Measurements from ENCODE around the gene FLT4. TPM values are rescaled to one million over a fixed set of nuclear protein-coding genes. Genes with fewer than 3 reads are reported as not detected.

FLT4 gene
- total RNA-seq, 2 donors from 2014 or later: 5.6 to 8.2 TPM

GRCh38 chr5:180599981-180600553 is 49.3 kb downstream of the FLT4 start:
- ATAC-seq (no peak), DNase-seq (no peak)
- intact Hi-C loops (cut with DNase I): no loop called here

- ATAC-seq (no peak), DNase-seq (no peak)
- intact Hi-C loops (cut with DNase I): no loop called here
Observed at GRCh38 chr5:180599590-180599914, 49.8 kb downstream of the FLT4 start.

DNA sequence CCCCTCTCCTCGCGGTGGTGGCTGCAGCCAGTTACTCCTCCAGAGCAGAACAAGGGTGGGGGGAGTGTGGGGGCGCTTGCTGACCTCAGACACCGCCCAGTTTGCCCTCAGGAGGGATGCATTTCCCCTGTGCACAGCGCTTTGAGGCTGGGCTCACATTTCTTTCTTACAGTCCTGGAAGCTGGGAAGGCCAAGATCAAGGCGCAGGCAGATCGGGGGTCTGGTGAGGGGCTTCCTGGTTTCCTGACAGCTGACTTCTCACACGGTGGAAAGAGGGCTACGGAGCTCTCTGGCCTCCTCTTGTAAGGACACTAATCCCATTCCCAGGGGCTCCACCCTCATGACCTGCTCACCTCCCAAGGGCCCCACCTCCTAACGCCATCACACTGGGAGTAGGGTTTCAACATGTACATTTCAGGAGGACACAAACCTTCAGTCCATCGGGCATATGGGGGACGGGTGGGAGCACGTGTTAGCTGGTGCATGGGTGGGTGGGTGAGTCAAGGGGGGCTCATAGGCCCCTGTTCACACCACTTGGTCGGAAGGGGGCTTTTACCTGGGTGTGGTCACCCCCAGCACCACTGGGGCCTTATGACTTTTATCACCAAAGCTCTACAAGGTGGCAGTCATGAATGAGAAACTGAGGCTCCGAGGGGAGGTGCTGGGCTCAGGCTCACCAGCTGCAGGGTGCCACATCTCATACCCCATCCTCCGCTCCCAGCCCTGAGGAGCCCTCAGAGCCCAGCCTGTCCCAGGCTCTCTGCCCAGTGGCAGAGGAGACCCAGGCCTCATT is 50.4 kb downstream of the FLT4 start:
- no peak for DNase-seq

DNA sequence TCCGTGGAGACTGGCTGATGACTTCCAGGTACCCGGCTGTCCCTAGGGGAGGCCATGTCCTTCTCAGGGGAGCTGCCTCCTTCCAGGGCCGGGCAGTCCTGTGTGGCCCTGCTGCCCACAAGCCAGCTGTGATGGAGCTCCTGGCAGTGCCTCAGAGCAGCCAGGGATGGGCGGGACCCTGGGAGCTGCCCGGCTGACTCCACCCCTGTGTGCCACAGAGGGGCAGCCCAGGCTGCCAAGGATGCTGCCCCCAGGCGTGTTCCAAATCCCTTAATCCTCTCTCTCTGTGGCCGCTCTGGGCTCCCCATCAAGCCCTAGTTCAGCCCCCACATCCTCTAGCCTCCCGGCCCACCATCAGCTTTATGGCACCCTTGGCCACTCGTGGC is 51.1 kb downstream of the FLT4 start:
- DNase-seq (no peak), ATAC-seq (no peak)
- intact Hi-C loops (cut with DNase I): no loop called here

More for the DNA sequence above, 50.4 kb downstream of the FLT4 start:
- no peak for ATAC-seq
- intact Hi-C loops (cut with DNase I): no loop called here

DNA sequence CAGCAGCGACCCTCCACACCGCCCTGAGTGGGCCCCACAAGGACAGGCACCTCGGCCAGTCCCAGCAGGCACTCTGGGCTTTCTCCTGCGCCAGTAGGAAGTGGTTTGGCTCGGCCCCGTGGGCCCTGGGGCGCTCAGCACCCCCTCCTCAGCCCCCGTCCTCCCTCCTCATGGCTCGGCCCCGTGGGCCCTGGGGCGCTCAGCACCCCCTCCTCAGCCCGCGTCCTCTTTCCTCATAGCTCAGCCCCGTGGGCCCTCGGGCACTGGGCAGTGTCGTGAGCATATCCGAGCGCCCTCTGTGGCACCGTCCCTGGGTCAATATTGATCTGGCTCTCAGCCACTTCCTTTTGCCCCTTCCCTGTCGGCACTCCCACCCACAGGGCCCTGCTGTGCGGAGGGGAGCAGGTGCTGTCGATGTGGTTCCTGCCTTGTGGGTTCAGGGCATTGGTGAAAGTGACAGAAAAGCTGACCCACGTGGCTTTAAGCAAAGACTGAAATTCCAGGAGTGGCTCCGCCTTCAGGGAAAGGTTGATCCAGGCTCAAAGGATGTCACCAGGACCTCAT is 52.6 kb downstream of the FLT4 start:
- ATAC-seq (no peak), DNase-seq (no peak)
- intact Hi-C loops (cut with DNase I): no loop called here

DNA sequence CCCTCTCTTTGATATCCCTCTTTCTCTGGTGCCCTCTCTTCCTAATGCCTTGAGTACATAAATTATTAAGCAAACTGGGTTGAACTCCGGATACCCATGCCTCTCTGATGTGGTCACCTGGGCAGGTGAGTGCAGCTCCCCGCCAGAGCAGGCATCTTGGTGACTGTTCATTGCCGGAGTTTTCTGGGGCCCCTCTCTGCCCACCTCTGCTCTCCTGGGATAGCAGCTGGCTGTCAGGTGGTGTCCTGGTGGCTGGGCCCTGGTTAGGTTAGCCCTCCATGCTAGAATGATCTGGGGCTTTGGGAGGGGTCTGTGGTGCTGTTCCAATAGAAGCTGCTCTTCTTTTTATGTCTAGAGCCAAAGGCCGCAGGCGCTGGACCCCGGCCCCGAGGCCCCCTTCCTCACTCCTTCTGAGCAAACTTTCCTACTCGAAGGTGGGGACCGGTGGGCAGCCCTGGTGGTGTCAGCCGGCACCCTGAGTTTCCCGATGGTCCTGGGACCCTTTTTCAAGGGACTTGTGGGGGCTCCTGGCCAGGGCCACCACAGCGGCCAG is 53.2 kb downstream of the FLT4 start:
- intact Hi-C loops (cut with DNase I): no loop called here
- DNase-seq (no peak), ATAC-seq (no peak)

DNA sequence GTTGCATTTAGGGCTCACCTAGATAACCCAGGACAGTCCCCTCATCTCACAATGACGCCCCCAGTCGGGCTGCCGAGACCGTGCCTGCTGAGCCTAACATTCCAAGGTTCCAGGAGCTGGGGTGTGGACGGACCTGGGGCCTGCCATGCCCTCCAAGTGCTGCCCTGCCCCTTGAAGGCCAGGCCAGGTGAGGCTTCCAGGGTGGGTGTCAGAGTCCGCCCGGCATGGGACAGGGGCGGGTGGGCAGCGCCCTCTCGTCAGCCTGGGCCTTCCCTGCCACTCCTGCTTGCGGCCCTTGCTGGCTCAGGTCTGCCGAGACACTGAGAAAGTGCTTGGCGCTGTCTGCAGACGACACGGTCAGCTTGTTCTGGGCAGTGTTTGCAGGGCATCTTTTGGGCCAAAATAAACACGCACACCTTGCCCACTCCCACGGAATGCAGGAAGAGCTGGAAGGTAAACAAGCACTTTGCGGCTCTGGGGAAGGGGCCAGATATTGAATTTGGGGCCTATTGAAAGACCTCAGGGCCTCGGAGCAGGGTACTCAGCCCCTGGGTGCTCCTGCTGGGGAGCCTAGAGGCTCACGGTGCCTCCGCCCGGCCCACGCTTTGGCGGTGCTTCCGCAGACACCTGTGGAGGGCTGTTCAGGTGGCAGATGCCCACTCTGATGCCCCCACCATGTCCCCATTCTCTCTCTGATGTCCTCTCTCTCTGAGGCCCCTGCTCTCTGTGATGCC is 53.9 kb downstream of the FLT4 start:
- no peak for ATAC-seq
- no peak for DNase-seq
- intact Hi-C loops (cut with DNase I): no loop called here

DNA sequence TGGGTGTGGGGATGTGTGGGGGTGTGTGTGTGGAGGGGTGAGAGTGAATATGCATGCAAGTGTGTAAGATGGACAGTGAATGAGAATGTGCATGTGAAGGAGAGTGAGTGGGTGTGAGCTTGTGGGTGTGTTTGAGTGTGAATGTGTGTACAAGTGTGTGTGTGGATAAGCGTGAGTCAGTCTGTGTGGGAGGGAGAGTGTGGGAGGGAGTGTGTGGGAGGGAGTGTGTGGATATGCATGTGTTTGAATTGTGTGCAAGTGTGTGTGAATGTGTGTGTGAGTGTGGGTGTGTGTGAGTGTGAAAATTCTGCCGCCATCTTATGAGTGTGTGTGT is 54.4 kb downstream of the FLT4 start:
- no peak for ATAC-seq
- DNase-seq: no peak
- intact Hi-C loops (cut with DNase I): no loop called here

DNA sequence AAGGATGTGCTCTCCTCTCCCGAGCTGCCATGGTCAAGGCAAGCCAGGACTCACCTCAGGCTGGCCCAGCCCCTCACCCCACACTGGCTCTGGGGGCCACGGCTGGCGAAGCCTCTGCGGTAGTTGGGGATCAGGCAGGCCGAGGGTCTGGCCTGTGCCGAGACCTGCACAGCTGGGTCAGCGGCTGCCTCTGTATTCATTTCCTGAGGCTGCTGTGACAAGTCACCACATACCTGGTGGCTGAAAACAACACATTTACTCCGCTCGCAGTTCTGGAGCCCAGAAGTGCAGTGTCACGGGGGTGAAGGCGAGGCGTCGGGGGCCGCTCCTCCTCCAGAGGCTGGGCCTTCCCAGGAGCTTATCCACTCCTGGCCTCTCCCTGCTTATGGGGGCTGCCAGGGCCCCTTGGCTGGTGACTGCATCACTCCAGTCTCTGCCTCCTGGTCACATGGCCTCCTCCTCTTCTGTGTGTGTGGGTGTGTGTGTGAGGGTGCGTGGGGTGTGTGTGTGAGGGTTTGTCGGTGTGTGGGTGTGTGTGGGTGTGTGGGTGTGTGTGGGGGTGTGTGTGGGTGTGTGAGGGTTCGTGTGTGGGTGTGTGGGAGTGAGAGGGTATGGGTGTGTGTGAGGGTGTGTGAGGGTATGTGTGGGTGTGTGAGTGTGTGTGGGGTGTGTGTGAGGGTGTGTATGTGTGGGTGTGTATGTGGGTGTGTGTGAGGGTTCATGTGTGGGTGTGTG is 54.9 kb downstream of the FLT4 start:
- ATAC-seq (no peak), DNase-seq (no peak)
- intact Hi-C loops (cut with DNase I): no loop called here

DNA sequence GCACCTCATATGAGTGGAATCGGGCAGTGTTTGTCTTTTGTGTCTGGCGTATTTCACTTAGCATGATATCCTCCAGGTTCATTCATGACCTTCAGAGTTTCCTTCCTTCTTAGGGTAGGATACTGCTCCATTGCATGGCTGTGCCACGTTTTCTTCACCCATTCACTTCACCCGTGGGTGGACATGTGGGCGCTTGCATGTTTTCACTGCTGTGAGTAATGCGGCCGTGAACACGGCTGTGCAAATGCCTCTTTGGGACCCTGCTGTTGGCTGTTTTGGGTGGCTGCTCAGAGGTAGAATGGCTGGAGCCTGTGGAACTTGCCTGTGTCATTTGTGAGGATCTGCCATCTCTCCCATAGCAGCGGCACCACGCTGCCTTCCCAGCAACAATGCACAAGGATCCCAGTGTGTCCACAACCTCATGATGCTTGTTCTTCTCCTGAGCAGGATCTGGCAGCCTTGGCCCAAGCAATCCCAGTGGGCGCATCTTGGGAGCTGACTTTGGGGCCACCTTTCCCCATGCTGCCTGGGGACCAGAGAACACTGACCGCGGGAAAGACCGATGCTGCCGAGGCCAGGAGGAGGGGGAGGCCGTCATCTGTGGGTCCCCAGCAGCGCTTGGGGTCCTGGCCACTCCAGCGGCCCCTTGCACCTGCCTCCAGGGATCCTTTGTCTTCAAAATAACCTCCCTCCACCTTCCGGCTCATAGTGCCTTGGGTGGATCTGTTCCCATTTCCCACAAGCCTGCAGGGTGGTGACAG is 55.8 kb downstream of the FLT4 start:
- intact Hi-C loops (cut with DNase I): no loop called here
- DNase-seq (no peak), ATAC-seq (no peak)

DNA sequence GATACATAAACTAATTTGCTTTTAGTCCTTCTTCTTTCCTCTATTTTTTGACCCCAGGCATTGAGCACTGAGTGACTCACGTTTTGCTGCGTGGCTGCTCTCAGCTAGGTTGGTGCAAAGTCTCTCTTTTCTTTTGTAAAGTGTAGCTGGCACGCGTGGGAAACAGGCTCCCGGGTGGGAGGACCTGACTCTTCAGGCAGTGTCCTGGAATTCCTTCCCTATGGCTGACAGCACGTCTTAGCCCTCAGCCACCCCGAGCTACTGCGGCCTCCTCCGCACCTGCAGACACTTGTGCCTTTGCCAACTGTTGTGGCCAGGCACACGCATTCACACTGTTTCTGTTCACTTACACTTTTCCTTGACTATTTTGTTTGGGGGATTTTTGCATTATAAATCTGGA is 57.2 kb downstream of the FLT4 start:
- DNase-seq: no peak
- no peak for ATAC-seq
- intact Hi-C loops (cut with DNase I): no loop called here

DNA sequence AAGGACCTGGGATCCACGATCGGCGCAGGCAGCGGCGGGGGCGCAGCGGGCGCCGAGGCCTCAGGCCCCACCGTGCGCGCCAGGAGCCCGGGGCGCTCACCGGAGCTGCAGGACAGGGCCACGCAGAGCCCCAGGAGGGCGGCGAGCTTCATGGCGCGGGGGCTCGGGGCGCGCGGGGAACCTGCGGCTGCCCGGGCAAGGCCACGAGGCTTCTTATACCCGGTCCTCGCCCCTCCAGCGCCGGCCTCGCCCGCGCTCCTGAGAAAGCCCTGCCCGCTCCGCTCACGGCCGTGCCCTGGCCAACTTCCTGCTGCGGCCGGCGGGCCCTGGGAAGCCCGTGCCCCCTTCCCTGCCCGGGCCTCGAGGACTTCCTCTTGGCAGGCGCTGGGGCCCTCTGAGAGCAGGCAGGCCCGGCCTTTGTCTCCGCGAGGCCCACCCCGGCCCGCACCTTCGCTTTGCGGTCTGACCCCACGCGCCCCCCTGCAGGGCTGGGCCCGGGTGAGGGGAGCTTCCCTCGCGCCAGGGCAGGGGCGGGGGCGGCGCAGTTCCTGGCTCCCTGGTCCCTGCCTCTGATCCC is 58.0 kb downstream of the FLT4 start, which contains the start of gene SCGB3A1:
Gene SCGB3A1 (minus strand): TSS at position 189 of the 577 bp plus-strand sequence. CDS start 37 bp downstream, at position 152.
- intact Hi-C loops (cut with DNase I): no loop called here
- no peak for DNase-seq
- ATAC-seq: peak; percentile 10 to 18

- intact Hi-C loops (cut with DNase I): no loop called here
- no peak for DNase-seq
- ATAC-seq: peak; percentile 16 to 17
Observed at GRCh38 chr5:180590543-180591310, 58.7 kb downstream of the FLT4 start.

GRCh38 chr5:180589771-180590542 is 59.4 kb downstream of the FLT4 start:
- DNase-seq (no peak), ATAC-seq (no peak)
- intact Hi-C loops (cut with DNase I): no loop called here

DNA sequence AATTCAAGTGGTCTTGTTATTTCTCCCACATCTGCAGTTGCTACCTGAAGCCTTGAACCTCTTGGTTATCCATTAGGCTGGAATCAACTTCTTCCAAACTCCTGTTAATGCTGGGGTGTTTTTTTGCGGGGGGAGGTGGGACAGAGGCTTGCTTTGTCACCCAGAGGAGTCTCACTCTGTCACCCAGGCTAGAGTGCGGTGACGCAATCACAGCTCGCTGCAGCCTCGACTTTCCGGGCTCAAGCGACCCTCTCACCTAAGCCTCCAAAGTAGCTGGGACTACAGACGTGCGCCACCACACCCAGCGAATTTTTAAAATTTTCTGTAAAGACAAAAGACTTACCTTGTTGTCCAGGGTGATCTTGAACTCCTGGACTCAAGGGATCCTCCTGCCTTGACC is 62.5 kb downstream of the FLT4 start:
- intact Hi-C loops (cut with DNase I): no loop called here
- DNase-seq (no peak), ATAC-seq (no peak)

DNA sequence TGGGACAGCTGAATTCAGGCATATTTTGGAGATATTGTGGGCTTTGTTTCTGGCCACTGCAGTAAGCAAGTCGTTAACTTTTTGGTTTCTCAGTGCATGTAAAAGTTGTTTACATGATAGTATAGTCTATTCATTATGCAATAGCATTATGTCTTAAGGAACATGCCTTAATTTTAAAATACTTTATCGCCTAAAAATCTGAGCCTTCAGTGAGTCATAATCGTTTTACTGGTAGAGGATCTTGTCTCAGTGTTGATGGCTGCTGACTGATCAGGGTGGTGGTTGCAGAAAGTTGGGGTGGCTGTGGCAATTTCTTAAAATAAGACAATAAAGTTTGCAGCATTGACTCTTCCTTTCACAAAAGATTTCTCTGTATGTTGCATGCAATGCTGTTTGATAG is 63.2 kb downstream of the FLT4 start:
- ATAC-seq: no peak
- no peak for DNase-seq
- intact Hi-C loops (cut with DNase I): no loop called here

GRCh38 chr5:180583738-180584137 is 65.7 kb downstream of the FLT4 start:
- ATAC-seq (no peak), DNase-seq (no peak)
- intact Hi-C loops (cut with DNase I): no loop called here
